NCI-H2107 (cell line): ENCODE measurements around the gene SSBP4.

Source experiments
- DNase-seq: peaks from one replicate; lab custom pipeline; 2025; lab: John Stamatoyannopoulos, UW

Gene SSBP4

GRCh38 chr19:18421371-18421959 lies 2.3 kb downstream of the SSBP4 start:
- DNase-seq, result no peak

GRCh38 chr19:18422530-18423191 lies 3.5 kb downstream of the SSBP4 start:
- DNase-seq, result no peak

- no peak for DNase-seq
Observed at GRCh38 chr19:18423258-18424020, 4.2 kb downstream of the SSBP4 start.

GRCh38 chr19:18424122-18424889 lies 5.1 kb downstream of the SSBP4 start:
- no peak for DNase-seq

- DNase-seq, result no peak
Observed at GRCh38 chr19:18424890-18425514, 5.8 kb downstream of the SSBP4 start.

- no peak for DNase-seq
Observed at GRCh38 chr19:18425515-18426415, 6.6 kb downstream of the SSBP4 start.

- no peak for DNase-seq
Observed at GRCh38 chr19:18426416-18426767, 7.2 kb downstream of the SSBP4 start.

- no peak for DNase-seq
Observed at GRCh38 chr19:18427080-18427742, 8.0 kb downstream of the SSBP4 start.

GRCh38 chr19:18427743-18428113 lies 8.5 kb downstream of the SSBP4 start:
- DNase-seq, result no peak

- DNase-seq, result no peak
Observed at GRCh38 chr19:18428173-18428786, 9.1 kb downstream of the SSBP4 start.

GRCh38 chr19:18428787-18429674 lies 9.8 kb downstream of the SSBP4 start:
- peak; percentile 85 for DNase-seq

GRCh38 chr19:18429717-18430416 lies 10.7 kb downstream of the SSBP4 start:
- DNase-seq, result no peak

GRCh38 chr19:18430417-18431144 lies 11.4 kb downstream of the SSBP4 start:
- no peak for DNase-seq

GRCh38 chr19:18431351-18432197 lies 12.4 kb downstream of the SSBP4 start:
- DNase-seq, result no peak

GRCh38 chr19:18432275-18433014 lies 13.2 kb downstream of the SSBP4 start:
- no peak for DNase-seq
